GM19468 (cell line): Measurements from ENCODE around the gene SLC9A9.
"Not testable (repeated sequence)": the region's sequence is repeated elsewhere in the genome, so short reads cannot be mapped to it uniquely, and the experiment has no call there.

Source experiments
- ATAC-seq: cut with Tn5 transposase; IDR thresholded peaks from one replicate; pipeline ENCODE4 v1.9.1; 2021; ENCODE audit warnings: mild to moderate bottlenecking, moderate library complexity, moderate number of reproducible peaks; ENCODE audit not compliant: unreplicated experiment; ENCODE audit errors: extremely low read depth

SLC9A9 gene

GRCh38 chr3:143847787-143848631 lies at the start of gene SLC9A9:
SLC9A9 (minus strand) TSS chr3:143848468; CDS start chr3:143848322, 146 bp downstream.
- ATAC-seq, result peak; percentile 83

- no peak for ATAC-seq
Observed at GRCh38 chr3:143897576-143898295, 49.5 kb upstream of the SLC9A9 start.

- ATAC-seq, result no peak
Observed at GRCh38 chr3:143896486-143896885, 48.2 kb upstream of the SLC9A9 start.

DNA sequence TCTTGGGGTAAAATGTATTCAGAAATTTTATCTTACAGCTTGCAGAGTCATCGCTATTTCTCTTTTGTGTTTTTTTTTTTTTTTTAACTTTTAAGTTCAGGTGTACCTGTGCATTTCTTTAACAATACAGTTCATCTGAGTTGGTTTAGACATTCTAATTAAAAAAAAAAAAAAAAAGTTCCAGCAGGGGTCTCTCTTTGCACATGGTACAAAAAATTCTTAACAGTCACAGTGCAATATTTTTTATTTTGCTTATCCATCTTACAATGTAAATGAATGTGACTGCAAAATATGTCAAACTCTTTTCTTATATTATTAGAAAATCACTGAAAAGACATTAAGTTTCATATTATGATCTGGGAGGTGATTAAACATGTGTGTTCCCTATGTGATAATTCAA lies 47.5 kb upstream of the SLC9A9 start:
- ATAC-seq, result no peak

- ATAC-seq, result no peak
Observed at GRCh38 chr3:143888846-143889245, 40.6 kb upstream of the SLC9A9 start.

- no peak for ATAC-seq
Observed at GRCh38 chr3:143888166-143888565, 39.9 kb upstream of the SLC9A9 start.

- ATAC-seq, result peak; percentile 65
Observed at GRCh38 chr3:143885780-143886427, 37.6 kb upstream of the SLC9A9 start.

DNA sequence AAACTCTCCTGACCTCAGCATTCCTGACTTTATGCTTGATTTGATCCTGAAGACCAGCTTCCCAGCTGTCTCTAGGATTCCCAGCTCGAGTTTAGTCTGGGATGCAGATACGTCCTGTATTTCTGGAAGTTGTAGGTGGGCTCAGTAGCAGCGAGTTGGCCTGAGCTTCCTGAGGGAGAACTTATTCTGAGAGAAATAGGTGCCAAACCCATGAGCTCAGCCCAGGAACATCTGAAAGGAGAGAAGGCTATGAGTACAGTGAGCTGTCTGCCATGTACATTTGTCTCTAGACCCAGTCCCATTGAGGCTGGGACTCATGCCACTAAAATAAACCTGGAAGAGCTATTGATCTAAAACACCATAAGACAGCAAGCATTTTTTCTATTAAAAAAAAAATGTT lies 36.6 kb upstream of the SLC9A9 start:
- ATAC-seq, result no peak

GRCh38 chr3:143883151-143883550 lies 34.9 kb upstream of the SLC9A9 start:
- no peak for ATAC-seq

GRCh38 chr3:143881095-143881494 lies 32.8 kb upstream of the SLC9A9 start:
- ATAC-seq, result no peak

- no peak for ATAC-seq
Observed at GRCh38 chr3:143875546-143875945, 27.3 kb upstream of the SLC9A9 start.

GRCh38 chr3:143873553-143873952 lies 25.3 kb upstream of the SLC9A9 start:
- not testable (repeated sequence) for ATAC-seq

GRCh38 chr3:143865302-143865701 lies 17.0 kb upstream of the SLC9A9 start:
- ATAC-seq, result no peak

- no peak for ATAC-seq
Observed at GRCh38 chr3:143859465-143860203, 11.4 kb upstream of the SLC9A9 start.

- ATAC-seq, result no peak
Observed at GRCh38 chr3:143856252-143856970, 8.1 kb upstream of the SLC9A9 start.

- no peak for ATAC-seq
Observed at GRCh38 chr3:143855183-143855582, 6.9 kb upstream of the SLC9A9 start.

DNA sequence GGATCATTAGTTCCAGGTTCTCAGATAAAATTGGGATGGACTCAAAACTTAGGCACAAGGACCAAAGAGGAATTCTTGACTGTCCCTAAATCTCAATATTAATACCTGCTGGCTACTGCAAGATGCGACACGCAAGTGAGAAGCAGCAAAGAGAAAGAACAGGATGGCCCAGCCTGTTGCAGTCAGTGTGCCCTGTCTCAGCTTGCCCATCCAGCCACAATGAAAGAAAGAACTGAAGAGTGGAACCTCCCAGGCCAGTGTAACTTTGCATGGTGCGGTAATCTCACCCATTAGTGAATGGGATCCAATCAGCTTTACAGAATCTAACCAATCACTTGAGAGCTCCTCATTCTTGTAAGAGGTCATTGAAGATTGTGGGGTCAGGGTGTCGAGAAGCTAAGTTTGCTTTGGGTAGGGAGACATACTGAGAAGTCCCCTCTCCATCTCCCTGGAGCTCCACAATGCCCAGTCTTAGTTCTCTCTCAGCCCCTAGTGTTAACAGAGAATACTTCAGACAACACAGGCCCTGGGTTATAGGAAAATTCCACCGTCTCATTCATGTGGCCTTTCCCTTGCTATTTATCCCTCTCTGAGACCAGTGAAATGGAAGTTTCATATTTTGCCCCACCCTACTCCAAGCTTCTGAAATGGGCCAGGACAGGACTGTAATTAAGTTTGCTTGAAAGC lies 3.2 kb upstream of the SLC9A9 start:
- ATAC-seq, result no peak

GRCh38 chr3:143850877-143851276 lies 2.6 kb upstream of the SLC9A9 start:
- ATAC-seq, result no peak
